Stimulated activated CD4-positive, alpha-beta T cell treated with anti-CD3 and anti-CD28 coated beads, Interleukin-2, amount 100 ng/mL, for 48 hours (primary cell): ENCODE data around the gene ADAM29.
"Not testable (repeated sequence)": the region's sequence is repeated elsewhere in the genome, so short reads cannot be mapped to it uniquely, and the experiment has no call there.

Source experiments
- DNase-seq, 2 donors: peaks; one replicate each; pipeline ENCODE4 v3.0.0-alpha.2; 2020

ADAM29 gene

GRCh38 chr4:174972911-174973310 is 54.8 kb downstream of the ADAM29 start:
- no peak for DNase-seq

- no peak for DNase-seq
Observed at GRCh38 chr4:174973336-174973735, 55.2 kb downstream of the ADAM29 start.

GRCh38 chr4:174983128-174983750 is 65.1 kb downstream of the ADAM29 start:
- DNase-seq, result no peak

- not testable (repeated sequence) for DNase-seq
Observed at GRCh38 chr4:174983870-174984269, 65.7 kb downstream of the ADAM29 start.

GRCh38 chr4:174989791-174990190 is 71.6 kb downstream of the ADAM29 start:
- DNase-seq, result no peak

GRCh38 chr4:174993916-174994315 is 75.8 kb downstream of the ADAM29 start:
- DNase-seq, result no peak

GRCh38 chr4:174996079-174996478 is 77.9 kb downstream of the ADAM29 start:
- no peak for DNase-seq

- no peak for DNase-seq
Observed at GRCh38 chr4:174999407-174999806, 81.2 kb downstream of the ADAM29 start.

GRCh38 chr4:175017751-175018150 is 99.6 kb downstream of the ADAM29 start:
- DNase-seq, result no peak

GRCh38 chr4:175019447-175019846 is 101.3 kb downstream of the ADAM29 start:
- not testable (repeated sequence) for DNase-seq
